Measurements from ENCODE around the gene REXO1. TPM values are rescaled to one million over a fixed set of nuclear protein-coding genes. Genes with fewer than 3 reads are reported as not detected.

Gene REXO1
- polyA plus RNA-seq, 2 of the 4 experiments (the other 2 are of a cell fraction): 5.6 to 13.8 TPM

DNA sequence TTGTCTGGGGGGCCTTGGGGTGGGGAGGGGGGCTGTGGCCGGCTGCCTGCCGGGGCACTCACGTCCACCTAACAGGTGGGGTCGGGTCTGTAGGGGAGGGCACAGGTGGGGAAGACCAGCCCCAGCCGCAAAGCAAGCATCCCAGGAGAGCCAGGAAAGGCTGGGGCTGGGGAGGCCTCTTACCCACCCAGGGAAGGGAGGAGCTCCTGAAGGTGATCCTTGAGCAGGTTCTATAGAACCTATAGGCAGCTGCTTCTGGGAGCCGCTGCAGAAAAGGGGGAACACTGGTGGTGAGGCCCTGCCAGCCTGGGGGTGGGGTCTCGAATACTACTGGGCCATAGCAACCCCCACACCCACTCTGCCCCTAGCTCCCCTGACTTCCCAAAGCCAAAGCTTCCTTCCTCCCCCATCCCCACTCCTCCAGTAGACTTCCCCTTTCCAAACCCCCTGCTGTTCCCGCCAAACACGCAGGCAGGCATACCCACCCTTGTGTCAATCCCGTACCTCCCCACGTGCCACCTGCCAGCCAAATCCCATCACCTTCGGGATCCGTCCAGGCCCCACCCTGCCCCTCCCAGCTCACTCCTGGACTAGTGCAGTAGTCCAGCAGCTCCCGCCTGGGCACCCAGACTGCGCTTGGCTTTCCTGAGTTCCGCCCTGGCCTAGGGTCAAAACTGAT, 9.5 kb upstream of the REXO1 start:
- H3K27ac ChIP-seq: peak overlapping the region; percentile 95 to 100
- H3K4me3 ChIP-seq: peak overlapping the region; percentile 35
- no peaks in the 10 kb centered on the region for H3K9me3 ChIP-seq
- H3K4me1 ChIP-seq: peaks cover 82% of the 10 kb centered on the region
- H3K4me2 ChIP-seq: peak overlapping the region; percentile 99
- no peak for DNase-seq (ENCODE audit: low read depth in 1 of 2, low spot score in 1 of 2)
- POLR2A ChIA-PET: no interaction called here
- CTCF ChIA-PET: interaction anchor here (0.9 to 2.9 kb wide), 4 partner anchors 9 to 206 kb away, joined by 3 to 12 read pairs (median 7); no protein-coding TSS in a partner anchor
- ATAC-seq: no peak
- no peak for FAIRE-seq
- TF ChIP-seq GATA3 (IDR thresholded peaks at IDR 0.05; ENCODE audit: borderline replicate concordance) (0 out of 2 replicates have a peak, but pooled peaks have one; percentile 6), RFX5 (IDR thresholded peaks at IDR 0.05) (no peak)
- WGBS (ENCODE audit: missing lambda C conversion rate): 26% methylated on average over 12 of the region's 16 CpGs

DNA sequence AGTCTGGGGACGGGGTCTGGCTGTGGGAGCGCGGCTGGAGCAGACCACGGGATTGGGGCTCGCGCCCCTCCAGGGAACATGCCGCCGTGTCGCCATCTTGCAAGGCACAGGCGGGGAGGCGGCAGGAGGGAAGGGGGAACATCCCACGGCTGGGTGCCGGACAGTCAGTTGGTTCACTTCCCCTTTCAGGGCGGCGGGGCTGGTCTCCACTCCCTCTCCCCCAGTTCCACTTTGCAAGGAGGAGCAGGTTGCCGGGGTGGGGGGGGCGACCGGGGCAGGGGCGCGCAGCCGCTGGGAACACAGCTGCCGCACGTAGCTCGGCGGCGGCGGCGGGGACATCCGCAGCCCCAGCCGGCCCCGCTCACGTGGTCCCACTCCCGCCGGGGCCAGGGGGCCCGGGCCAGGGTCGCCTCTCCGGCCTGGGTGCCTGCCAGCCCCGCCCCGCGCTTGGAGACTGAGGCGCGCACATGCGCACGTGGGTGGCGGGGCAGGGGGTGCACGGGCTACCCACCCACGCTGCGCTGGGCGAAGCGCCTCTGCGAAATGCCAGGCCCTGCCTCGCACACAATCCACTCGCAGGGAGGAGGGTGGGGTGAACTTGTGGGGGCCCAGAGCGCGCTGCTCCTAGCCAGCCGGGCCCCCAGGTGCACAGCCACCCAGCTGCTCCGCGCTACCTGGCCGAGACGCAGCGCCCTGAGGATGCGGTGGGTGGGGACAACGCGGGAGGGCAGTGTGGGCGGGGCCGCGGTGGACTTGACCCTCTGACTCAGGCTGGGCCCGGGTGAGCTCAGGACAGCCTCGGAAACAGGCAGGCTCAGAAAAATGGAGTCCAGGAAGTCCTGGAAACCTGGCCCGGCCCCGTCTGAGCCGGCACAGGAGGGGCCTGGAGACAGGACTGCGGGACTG, 8.7 kb upstream of the REXO1 start:
- Histone ChIP-seq H3K9me3 (no peaks in the 10 kb centered on the region), H3K4me3 (peak overlapping the region; percentile 35), H3K27ac (peak overlapping the region; percentile 95 to 100), H3K4me2 (peak overlapping the region; percentile 99), H3K4me1 (peaks cover 87% of the 10 kb centered on the region)
- ATAC-seq (peak; percentile 35 to 49), DNase-seq (ENCODE audit: low read depth in 1 of 2, low spot score in 1 of 2) (peak; percentile 71 to 87), FAIRE-seq (no peak)
- TF ChIP-seq, protein P1, sequence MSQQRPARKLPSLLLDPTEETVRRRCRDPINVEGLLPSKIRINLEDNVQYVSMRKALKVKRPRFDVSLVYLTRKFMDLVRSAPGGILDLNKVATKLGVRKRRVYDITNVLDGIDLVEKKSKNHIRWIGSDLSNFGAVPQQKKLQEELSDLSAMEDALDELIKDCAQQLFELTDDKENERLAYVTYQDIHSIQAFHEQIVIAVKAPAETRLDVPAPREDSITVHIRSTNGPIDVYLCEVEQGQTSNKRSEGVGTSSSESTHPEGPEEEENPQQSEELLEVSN (IDR thresholded peaks at IDR 0.05; ENCODE audit: borderline replicate concordance, low read depth): no peak
- no peak for TF ChIP-seq JUN (IDR thresholded peaks at IDR 0.05)
- TF ChIP-seq RFX5 (IDR thresholded peaks at IDR 0.05): no peak
- TF ChIP-seq CBX8 (IDR thresholded peaks at IDR 0.05): no peak
- no peak for TF ChIP-seq RARB (CRISPR knock-in tag; IDR thresholded peaks at IDR 0.05)
- 0 out of 2 replicates have a peak, but pooled peaks have one; percentile 19 for TF ChIP-seq GATA3 (IDR thresholded peaks at IDR 0.05; ENCODE audit: borderline replicate concordance)
- TF ChIP-seq FOSL2 (IDR thresholded peaks at IDR 0.05): no peak
- TF ChIP-seq FOSL2 (CRISPR knock-in tag; IDR thresholded peaks at IDR 0.05): peak; percentile 47
- TF ChIP-seq PHF8 (IDR thresholded peaks at IDR 0.05; ENCODE audit: borderline replicate concordance, low read depth): no peak
- no peak for TF ChIP-seq HOXB5 (CRISPR knock-in tag; IDR thresholded peaks at IDR 0.05)
- no peak for TF ChIP-seq HEYL (CRISPR knock-in tag; IDR thresholded peaks at IDR 0.05)
- 53% methylated on average over 21 of the region's 73 CpGs for WGBS (ENCODE audit: missing lambda C conversion rate)
- ChIA-PET CTCF (interaction anchor here (0.6 to 2.9 kb wide), 6 partner anchors 8 to 200 kb away, joined by 3 to 12 read pairs (median 4); no protein-coding TSS in a partner anchor), POLR2A (no interaction called here)

DNA sequence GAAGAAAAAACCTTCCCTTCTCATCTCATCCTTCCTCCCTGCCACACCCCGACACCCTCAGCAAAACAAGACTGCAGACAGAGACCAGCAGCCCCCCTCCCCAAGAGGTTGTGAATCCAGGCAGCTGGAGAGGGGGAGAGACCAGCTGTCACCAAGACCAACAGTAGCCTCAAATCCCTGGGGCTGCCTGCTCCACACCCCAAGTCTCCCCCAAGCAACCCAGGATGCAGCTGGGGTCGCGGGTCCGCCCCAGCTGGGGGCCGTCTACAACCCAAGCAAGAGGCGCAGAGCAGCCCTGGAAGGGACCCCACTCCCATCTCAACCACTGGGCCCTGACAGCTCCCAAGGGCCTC, 8.0 kb upstream of the REXO1 start:
- CTCF ChIA-PET: interaction anchor here (1.4 to 2.9 kb wide), 4 partner anchors 7 to 19 kb away, joined by 4 to 12 read pairs (median 8); no protein-coding TSS in a partner anchor
- peak overlapping the region; percentile 75 to 100 for H3K27ac ChIP-seq

More for the DNA sequence above, 8.0 kb upstream of the REXO1 start:
- no peak for ATAC-seq
- DNase-seq (ENCODE audit: low read depth in 1 of 2, low spot score in 1 of 2): no peak
- WGBS (ENCODE audit: missing lambda C conversion rate): 86% methylated on average over 1 of the region's 6 CpGs
- H3K4me2 ChIP-seq: peak overlapping the region; percentile 99
- H3K4me1 ChIP-seq: peaks cover 87% of the 10 kb centered on the region
- POLR2A ChIA-PET: no interaction called here
- no peak for FAIRE-seq
- H3K4me3 ChIP-seq: no peak overlapping the region
- TF ChIP-seq HOXA7 (CRISPR knock-in tag; IDR thresholded peaks at IDR 0.05) (no peak), POLR2AphosphoS2 (conservative IDR thresholded peaks at IDR 0.05; ENCODE audit: low read length) (no peak), HOXB5 (CRISPR knock-in tag; IDR thresholded peaks at IDR 0.05) (no peak), RNF2 (IDR thresholded peaks at IDR 0.05; ENCODE audit: borderline replicate concordance, low read depth) (no peak), TP53 (CRISPR knock-in tag; IDR thresholded peaks at IDR 0.05) (no peak), CBX8 (IDR thresholded peaks at IDR 0.05) (no peak), RCOR1 (IDR thresholded peaks at IDR 0.05; ENCODE audit: low read depth, low read length) (no peak), RFX5 (IDR thresholded peaks at IDR 0.05) (no peak), MAFK (IDR thresholded peaks at IDR 0.05; ENCODE audit: partially characterized antibody) (no peak), CHD2 (IDR thresholded peaks at IDR 0.05; ENCODE audit: low read length, partially characterized antibody) (no peak), KDM5A (IDR thresholded peaks at IDR 0.05) (no peak), EP300 (IDR thresholded peaks at IDR 0.05) (no peak), JUN (IDR thresholded peaks at IDR 0.05) (no peak), GATA3 (IDR thresholded peaks at IDR 0.05; ENCODE audit: borderline replicate concordance) (no peak)
- TF ChIP-seq, protein P2, sequence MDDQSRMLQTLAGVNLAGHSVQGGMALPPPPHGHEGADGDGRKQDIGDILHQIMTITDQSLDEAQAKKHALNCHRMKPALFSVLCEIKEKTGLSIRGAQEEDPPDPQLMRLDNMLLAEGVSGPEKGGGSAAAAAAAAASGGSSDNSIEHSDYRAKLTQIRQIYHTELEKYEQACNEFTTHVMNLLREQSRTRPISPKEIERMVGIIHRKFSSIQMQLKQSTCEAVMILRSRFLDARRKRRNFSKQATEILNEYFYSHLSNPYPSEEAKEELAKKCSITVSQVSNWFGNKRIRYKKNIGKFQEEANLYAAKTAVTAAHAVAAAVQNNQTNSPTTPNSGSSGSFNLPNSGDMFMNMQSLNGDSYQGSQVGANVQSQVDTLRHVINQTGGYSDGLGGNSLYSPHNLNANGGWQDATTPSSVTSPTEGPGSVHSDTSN (IDR thresholded peaks at IDR 0.05): no peak
- TF ChIP-seq, protein P3, sequence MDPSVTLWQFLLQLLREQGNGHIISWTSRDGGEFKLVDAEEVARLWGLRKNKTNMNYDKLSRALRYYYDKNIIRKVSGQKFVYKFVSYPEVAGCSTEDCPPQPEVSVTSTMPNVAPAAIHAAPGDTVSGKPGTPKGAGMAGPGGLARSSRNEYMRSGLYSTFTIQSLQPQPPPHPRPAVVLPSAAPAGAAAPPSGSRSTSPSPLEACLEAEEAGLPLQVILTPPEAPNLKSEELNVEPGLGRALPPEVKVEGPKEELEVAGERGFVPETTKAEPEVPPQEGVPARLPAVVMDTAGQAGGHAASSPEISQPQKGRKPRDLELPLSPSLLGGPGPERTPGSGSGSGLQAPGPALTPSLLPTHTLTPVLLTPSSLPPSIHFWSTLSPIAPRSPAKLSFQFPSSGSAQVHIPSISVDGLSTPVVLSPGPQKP (IDR thresholded peaks at IDR 0.05; ENCODE audit: low read depth, low read length): no peak
- TF ChIP-seq, protein P4, sequence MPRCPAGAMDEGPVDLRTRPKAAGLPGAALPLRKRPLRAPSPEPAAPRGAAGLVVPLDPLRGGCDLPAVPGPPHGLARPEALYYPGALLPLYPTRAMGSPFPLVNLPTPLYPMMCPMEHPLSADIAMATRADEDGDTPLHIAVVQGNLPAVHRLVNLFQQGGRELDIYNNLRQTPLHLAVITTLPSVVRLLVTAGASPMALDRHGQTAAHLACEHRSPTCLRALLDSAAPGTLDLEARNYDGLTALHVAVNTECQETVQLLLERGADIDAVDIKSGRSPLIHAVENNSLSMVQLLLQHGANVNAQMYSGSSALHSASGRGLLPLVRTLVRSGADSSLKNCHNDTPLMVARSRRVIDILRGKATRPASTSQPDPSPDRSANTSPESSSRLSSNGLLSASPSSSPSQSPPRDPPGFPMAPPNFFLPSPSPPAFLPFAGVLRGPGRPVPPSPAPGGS (IDR thresholded peaks at IDR 0.05): no peak
- TF ChIP-seq, protein P5, sequence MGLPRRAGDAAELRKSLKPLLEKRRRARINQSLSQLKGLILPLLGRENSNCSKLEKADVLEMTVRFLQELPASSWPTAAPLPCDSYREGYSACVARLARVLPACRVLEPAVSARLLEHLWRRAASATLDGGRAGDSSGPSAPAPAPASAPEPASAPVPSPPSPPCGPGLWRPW (IDR thresholded peaks at IDR 0.05): no peak
- TF ChIP-seq, protein P6, sequence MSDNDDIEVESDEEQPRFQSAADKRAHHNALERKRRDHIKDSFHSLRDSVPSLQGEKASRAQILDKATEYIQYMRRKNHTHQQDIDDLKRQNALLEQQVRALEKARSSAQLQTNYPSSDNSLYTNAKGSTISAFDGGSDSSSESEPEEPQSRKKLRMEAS (IDR thresholded peaks at IDR 0.05): no peak
- no peaks in the 10 kb centered on the region for H3K9me3 ChIP-seq

Measured in A549 (cell line).